Glomerular visceral epithelial cell (primary cell): ENCODE measurements around the gene LDHAL6A.

Source experiments
- DNase-seq: peaks from one replicate; pipeline ENCODE4 v3.0.0-alpha.2; 2016; ENCODE audit errors: extremely low spot score

Gene LDHAL6A

GRCh38 chr11:18455686-18456372 is at the start of gene LDHAL6A:
Gene LDHAL6A (plus strand): TSS chr11:18455856. CDS start chr11:18456681, 825 bp downstream.
- DNase-seq: no peak

GRCh38 chr11:18407400-18407799 is 48.3 kb upstream of the LDHAL6A start:
- peak; percentile 61 for DNase-seq

DNA sequence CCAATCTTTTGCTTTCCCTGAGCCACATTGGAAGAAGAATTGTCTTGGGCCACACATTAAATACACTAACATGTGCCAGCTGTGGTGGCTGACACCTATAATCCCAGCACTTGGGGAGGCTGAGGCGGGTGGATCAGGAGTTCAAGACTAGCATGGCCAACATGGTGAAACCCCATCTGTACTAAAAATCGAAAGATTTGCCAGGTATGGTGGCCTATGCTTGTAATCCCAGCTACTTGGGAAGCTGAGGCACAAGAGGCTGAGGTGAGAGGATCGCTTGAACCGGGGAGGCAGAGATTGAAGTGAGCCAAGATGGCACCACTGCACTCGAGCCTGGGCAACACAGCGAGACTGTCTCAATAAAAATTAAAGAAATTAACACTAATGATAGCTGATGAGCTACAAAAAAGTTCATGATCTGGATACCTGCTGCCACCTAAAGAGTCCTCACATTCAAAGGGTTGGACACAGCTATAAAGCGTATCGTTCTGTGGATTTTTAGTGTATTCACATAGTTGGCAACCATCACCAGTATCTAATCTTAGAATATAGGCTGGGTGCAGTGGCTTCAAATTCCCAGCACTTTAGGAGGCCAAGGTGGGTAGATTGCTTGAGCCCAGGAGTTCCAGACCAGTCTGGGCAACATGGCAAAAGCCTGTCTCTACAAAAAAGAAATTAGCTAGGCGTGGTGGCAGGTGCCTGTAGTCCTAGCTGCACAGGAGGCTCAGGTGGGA is 46.9 kb upstream of the LDHAL6A start:
- peak; percentile 17 for DNase-seq

DNA sequence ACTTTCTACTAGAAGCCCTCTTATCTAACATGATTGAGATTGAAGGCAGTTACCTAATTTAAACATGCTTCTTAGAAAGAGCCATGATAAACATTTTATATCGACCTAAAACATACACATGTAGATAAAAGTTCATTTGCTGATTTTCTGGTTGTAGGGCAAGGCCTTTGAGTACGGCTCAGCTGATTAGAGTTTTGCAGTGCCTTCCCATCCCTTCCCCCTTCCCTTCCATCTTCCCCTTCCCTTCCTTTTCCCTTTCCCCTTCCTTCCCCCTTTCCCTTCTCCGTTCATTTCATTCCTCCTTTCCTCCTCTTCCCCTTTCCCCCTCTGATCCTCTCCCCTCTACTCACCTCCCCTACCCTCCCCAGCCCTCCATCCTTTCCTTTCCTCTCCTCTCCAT is 39.2 kb upstream of the LDHAL6A start:
- no peak for DNase-seq

DNA sequence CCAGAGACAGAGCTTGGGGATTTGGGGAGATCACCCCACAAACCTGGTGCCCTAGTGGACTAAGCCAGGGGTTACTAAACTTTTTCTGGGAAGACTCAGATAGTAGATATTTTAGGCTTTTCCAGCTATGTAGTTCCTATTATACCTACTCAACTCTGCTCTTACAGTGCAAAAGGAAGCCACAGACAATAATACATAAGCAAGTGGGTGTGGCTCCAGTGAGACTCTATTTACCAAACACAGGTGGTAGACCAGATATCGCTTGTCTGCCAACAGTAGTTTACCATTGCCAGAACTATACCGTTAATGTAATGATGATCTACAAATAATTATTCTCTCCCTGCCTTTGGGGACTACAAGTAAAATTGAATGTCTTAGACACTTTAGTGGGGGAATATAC is 36.6 kb upstream of the LDHAL6A start:
- DNase-seq: no peak

- no peak for DNase-seq
These were observed 35.6 kb upstream of the LDHAL6A start for GRCh38 chr11:18420067-18420466.

- DNase-seq: no peak
These were observed 28.4 kb upstream of the LDHAL6A start for GRCh38 chr11:18427240-18427639.

DNA sequence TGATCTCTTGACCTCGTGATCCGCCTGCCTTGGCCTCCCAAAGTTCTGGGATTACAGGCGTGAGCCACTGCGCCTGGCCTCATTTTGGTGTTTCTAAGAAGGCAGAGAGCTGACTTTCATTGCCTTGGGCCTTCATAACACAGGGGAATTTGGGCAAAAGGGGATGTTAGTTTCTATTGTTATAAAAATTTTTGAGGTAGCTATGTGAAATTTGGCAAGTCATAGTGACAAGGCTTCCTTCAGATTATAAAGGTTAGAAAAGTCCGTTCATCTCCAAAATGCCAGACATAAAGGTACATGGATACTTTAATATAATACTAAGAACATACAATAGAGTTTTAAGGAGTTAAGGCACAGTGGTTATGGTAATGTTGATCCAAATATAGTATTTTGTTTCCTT is 26.3 kb upstream of the LDHAL6A start:
- no peak for DNase-seq

DNA sequence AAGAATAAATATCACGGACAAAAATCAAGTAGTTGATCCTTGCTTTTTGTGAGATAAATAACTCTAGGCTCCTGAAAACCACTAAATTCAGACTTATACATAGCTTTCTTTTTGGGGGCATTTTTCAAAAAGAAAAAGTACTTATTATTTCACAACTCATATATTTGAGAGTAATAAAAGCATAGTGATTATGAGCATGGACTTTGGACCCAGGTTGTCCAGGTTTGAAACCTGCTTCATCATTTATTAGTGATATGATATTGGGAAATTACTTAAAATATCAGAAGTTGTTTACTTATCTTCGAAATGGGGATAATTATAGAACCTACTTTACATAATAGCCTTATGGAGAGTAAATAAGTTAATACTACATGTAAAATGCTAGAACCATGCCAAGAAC is 17.0 kb upstream of the LDHAL6A start:
- no peak for DNase-seq

GRCh38 chr11:18449251-18449650 is 6.4 kb upstream of the LDHAL6A start:
- no peak for DNase-seq

GRCh38 chr11:18452927-18453326 is 2.7 kb upstream of the LDHAL6A start:
- DNase-seq: no peak

GRCh38 chr11:18457450-18457849 is 1.8 kb downstream of the LDHAL6A start:
- DNase-seq: no peak

DNA sequence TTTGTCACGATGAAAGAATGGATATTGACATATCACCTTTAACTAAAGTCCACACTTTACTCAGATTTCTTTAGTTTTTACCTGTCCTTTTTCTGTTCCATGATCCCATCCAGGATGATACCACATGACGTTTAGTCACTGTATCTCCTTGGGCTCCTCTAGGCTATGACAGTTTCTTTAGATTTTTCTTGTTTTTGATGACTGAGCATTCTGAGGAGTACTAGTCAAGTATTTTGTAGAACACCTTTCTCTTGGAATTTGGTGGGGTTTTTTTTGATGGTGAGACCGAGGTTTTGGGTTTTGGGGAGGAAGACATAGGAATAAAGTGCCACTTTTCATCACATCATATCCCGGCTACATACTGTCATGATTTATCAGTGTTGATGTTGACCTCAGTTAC is 4.0 kb downstream of the LDHAL6A start:
- no peak for DNase-seq

DNA sequence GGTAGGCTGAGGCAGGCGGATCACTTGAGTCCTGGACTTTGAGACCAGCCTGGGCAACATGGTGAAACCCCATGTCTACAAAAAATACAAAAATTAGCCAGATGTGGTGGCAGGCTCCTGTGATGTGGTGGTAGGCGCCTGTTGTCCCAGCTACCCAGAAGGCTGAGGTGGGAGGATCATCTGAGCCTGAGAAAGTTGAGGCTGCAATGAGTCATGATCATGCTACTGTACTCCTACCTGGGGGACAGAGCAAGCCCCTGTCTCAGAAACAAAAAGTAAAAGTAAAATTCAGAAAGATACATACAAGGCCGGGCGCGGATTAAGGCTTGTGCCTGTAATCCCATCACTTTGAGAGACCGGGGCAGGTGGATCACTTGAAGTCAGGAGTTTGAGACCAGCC is 6.3 kb downstream of the LDHAL6A start:
- DNase-seq: no peak

DNA sequence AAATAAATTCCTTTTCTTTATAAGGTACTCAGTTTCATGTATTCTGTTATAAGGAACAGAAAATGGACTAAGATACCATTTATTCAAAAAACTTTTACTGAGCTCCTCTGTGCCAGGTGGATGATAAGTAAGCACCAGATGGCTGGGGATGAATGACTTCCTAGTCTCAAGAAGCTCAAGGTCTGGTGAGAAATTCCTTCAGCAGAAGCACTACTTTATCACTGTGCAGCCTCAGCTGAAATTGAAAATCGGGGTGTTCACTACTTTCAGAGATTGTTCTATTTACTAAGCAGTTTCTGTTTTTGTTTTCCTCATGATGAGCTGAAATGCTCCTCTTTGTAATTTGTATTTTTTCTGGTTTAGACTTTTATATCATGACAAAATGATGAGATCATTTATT is 7.8 kb downstream of the LDHAL6A start:
- no peak for DNase-seq

DNA sequence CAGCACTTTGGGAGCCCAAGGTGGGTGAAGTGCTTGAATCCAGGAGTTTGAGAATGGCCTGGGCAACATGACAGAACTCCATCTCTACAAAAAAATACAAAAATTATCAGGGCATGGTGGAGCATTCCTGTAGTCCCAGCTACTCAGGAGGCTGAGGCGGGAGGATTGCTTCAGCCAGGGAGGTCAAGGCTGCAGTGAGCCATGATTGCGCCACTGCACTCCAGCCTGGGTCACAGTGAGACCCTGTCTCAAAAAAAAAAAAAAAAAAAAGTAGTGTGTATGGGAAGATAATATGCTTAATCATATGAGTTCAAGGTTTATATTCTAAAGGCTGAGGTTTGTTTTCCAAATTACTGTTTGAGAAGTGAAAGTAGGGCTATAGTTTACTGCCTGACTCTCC is 10.7 kb downstream of the LDHAL6A start:
- no peak for DNase-seq

DNA sequence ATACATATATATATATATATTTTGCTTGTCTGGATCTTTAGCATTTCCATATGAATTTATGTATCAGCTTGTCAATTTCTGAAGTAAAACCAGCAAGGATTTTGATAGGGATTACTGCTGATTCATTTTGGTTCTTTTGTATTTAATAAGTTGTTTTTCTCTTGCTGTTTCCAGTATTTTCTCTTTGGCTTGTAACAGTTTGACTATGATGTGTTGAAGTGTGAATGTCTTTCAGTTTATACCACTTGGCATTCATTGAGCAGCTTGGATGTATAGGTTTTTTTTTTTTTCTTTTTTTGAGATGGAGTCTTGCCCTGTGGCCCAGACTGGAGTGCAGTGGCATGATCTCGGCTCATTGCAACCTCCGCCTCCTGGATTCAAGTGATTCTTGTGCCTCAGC is 12.4 kb downstream of the LDHAL6A start:
- DNase-seq: no peak

GRCh38 chr11:18468961-18469360 is 13.3 kb downstream of the LDHAL6A start:
- no peak for DNase-seq

DNA sequence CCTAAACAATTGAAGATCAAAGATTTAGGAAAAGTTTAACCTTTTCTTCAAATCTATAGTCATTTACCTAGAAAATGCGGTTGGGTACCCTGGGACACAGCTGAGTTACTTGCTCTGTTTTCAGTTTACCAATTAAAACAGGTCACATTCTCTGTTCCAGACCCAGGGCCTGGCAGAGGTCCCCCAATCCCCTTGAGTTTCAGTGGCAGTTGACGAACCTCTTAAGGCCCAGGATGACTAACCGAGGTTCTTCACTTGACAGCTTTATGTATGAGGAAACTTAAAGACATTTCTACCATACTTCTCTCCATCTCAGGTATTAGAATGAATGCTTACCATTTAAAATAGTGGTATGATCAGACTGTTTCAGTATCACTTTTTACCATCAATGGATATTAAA is 16.3 kb downstream of the LDHAL6A start:
- no peak for DNase-seq

DNA sequence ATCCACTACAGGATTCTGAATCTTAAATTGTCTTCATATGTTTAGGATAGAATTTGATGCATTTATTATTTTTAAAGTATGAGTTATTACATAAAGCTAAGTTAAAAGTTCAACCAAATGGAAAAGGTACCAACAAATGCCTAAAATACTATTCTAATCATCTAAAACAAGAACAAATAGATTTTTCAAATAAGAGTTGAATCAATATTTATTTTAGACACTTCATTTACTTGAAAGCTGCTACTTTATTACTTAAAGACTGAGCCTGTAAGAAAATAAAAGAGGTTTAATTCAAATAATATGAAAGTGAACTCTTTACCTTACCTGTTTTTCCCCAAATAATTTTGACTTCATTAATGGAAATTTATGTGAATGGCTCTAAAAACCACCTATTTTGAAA is 16.9 kb downstream of the LDHAL6A start:
- DNase-seq: no peak

GRCh38 chr11:18479063-18479462 is 23.4 kb downstream of the LDHAL6A start:
- no peak for DNase-seq

GRCh38 chr11:18485913-18486528 is 30.4 kb downstream of the LDHAL6A start:
- no peak for DNase-seq

DNA sequence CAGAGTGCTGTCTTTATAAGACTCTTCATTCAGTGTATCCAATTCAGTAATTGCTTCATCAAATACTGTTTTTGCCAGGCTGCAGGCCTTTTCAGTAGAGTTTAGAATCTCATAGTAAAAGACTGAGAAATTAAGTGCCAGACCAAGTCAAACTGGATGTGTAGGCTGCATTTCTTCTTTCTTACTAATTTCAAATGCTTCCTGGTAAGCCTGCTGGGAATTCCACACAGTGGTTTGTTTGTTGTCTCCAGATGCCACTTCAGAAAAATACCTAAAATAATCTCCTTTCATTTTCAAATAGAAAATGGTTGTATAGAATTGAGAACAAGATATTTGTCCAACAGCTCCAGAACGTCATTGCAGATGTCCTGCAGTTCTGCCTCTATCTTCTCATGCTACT is 34.7 kb downstream of the LDHAL6A start:
- DNase-seq: no peak
